HG02642 (cell line): ENCODE measurements around the gene LRRIQ1.
"Not testable (repeated sequence)": the region's sequence is repeated elsewhere in the genome, so short reads cannot be mapped to it uniquely, and the experiment has no call there.

Source experiments
- ATAC-seq: cut with Tn5 transposase; IDR thresholded peaks from one replicate; pipeline ENCODE4 v1.9.1; 2021; ENCODE audit warnings: mild to moderate bottlenecking; ENCODE audit not compliant: unreplicated experiment, poor library complexity

Gene LRRIQ1

DNA sequence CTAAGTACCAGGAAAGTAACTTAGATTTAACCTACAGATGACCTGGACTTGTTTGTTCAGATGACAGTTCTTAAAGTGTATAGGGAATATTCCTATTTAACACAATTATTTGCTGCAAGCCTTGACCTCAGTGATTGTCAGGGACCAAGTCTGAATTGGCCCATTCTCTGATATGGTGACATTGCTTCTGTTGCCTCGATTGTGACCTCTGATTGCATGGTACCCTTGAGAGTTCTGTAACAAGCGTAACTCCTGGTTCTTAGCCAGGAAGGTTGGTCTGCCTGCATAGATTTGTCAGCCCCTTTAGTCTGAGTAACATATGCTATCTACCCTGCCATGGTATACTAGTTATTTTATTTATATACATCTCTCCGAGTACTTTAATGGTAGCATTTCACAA is 150.1 kb downstream of the LRRIQ1 start:
- no peak for ATAC-seq

GRCh38 chr12:85188619-85189018 is 152.5 kb downstream of the LRRIQ1 start:
- no peak for ATAC-seq

- no peak for ATAC-seq
Measured at GRCh38 chr12:85190728-85191127, 154.6 kb downstream of the LRRIQ1 start.

DNA sequence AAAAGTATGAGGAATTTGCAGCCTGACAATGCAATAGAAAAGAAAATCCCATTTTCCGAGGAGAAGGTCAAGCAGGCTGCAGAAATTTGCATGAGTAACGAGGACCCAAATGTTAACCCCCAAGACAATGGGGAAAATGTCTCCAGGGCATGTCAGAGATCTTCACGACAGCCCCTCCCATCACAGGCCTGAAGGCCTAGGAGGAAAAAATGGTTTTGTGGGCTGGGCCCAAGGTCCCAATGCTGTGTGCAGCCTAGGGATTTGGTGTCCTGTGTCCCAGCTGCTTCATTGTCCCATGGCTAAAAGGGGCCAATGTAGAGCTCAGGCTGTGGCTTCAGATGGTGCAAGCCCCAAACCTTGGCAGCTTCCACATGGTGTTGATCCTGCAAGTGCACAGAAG is 167.7 kb downstream of the LRRIQ1 start:
- ATAC-seq, result not testable (repeated sequence)

- ATAC-seq, result no peak
Measured at GRCh38 chr12:85206543-85206942, 170.4 kb downstream of the LRRIQ1 start.

- ATAC-seq, result not testable (repeated sequence)
Measured at GRCh38 chr12:85224339-85224738, 188.2 kb downstream of the LRRIQ1 start.

DNA sequence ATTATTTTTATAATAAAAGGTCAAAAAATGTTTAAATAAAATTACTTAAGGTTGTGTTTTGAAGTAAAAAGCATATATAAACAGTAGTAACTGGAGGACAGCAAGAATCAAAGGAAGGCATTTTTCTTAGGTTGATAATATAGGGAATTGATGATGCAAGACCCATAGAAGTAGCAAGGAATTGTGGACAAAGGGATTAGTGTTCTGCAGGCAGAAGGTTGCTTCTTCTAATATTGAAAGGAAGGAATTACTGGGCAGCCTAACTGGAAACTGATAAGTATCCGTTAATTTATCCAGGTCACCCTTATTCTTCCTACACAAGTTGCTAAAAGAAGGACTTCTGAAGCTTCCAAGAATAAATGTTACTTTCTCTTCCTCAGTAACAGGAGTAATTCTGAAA is 189.3 kb downstream of the LRRIQ1 start:
- ATAC-seq, result no peak

GRCh38 chr12:85237327-85237726 is 201.2 kb downstream of the LRRIQ1 start:
- ATAC-seq, result no peak

GRCh38 chr12:85244561-85244960 is 208.4 kb downstream of the LRRIQ1 start:
- no peak for ATAC-seq

GRCh38 chr12:85253853-85254252 is 217.7 kb downstream of the LRRIQ1 start:
- no peak for ATAC-seq

DNA sequence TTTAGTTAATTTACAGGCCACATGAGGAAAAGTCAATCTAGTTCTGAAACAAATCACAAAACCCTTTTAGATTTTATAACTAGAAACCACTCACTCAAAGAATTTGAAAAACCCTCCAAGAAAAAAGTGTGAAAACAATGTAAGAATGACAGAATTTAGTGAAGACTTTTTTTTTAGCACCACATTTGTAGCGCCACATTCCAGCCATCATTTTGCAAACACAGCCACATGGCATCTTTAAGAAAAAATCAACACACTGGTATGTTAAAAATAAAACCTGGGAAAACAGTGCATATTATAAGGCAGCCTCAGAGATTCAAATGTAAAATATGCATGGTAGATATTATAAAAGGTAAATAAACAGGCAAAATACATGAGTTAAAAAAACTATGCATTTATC is 221.5 kb downstream of the LRRIQ1 start:
- no peak for ATAC-seq

GRCh38 chr12:85260447-85260846 is 224.3 kb downstream of the LRRIQ1 start:
- ATAC-seq, result no peak

DNA sequence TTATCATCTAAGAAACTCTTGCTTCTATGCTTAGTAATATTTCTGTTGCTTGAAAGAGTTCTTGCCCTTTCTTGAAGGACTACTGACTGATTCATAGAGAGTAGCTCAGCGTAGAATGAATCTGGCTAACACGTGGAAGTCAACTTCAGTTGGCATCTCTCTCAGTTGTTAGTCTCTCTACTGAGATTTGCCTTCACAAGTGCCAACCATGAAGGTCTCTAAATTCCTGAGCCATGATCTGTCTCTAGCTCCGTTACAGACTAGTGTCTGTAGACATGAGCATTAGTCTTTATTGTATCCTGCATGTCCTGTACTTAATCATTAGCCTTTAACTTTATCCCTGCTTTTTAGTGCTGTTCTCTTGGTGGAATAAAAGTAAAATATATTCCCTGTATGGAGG is 224.7 kb downstream of the LRRIQ1 start:
- no peak for ATAC-seq

DNA sequence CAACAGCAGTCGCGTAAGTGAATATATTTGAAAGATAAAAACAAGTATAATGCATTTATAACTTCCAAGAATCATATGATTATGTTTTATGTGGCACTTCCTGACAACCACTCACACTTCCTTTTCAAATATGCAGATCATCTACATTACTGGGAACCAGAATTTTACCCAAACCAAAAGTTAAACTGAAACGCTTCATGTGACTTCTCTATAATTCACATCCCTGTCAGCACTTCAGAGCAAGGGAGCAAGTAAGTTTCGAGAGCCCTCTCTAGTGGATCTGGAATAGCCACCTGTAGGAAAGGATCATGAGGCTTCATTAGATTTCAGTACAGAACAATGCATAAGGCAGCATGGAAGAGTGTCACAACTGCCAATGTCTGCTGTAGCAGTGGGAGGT is 230.2 kb downstream of the LRRIQ1 start:
- ATAC-seq, result no peak

DNA sequence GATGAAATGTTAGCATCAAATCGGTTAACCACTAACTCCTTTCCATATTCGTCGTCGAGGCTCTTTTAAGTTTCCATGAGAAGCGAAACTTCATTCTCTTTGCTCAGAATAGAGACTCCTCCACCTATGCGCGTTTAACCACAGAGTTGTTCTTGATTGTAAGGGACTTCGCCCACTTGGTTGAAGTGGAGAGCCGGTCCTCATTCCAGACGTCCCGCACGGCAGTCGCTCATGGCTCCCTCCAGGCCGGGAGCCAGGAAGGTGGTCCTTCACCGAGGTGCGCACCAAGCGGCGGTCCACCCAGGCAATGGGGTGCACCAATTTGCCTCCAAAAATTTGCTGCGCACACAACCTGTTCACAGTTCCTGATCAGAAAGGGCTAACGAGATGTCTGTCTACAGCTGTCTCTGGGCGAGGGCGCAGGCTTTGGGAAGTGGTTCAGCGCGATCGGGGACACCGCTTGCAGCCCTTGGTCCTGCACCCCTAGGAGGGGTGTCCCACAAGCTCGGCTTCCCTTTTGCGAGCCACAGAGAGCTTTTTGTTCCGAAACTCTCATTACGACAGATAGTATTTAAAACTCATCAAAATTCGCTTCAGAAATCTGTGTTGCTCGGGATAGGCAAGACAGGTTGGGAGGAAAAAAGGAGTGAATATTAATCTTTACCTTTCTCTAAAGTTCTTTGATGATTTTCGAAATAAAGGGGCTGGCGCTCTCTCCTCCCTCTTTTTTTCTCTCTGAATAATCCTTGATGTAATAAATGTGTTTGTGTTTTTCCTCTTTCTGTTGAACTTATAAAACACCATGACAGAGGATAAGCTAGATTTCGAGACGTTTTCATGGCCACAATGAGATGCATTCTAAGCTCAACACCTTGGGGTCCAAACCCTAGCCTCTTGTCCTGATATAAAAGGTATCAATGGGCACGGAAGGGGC is 237.5 kb downstream of the LRRIQ1 start:
- peak; percentile 67 for ATAC-seq

DNA sequence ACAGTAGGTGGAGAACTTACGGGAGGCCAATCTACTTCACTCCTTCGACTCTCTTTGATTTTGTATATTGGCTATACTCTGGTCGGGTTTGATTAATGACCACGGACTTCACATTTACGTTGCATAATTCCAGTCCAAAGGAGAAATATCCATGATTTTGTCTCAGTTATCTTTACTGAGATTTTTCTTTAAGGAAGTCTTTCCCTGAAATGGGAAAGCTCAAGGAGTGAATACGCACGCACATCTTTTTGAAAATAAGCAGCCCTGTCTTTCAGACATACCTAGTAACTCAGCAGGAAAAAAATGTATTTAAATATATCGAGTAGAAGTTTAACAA is 238.1 kb downstream of the LRRIQ1 start:
- ATAC-seq, result no peak

- ATAC-seq, result no peak
Measured at GRCh38 chr12:85275374-85275773, 239.2 kb downstream of the LRRIQ1 start.

DNA sequence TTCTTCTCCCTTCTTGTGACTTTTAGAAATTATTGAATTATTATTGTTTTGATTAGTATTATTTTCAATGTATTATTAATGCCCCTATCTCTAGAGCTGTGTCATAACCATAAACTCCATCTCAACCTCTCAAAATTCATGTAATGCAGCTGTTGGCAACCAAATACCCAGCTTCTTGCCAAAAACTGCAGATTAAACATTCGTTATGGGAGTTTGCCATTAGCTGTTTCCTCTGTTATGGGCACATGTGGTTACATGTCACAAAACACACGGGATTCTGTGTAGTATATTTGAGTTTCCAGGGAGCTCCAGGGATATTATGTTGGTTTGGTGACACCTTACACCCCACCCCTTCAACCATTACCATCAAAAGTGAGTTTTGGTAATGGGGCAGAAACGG is 241.0 kb downstream of the LRRIQ1 start:
- ATAC-seq, result no peak

DNA sequence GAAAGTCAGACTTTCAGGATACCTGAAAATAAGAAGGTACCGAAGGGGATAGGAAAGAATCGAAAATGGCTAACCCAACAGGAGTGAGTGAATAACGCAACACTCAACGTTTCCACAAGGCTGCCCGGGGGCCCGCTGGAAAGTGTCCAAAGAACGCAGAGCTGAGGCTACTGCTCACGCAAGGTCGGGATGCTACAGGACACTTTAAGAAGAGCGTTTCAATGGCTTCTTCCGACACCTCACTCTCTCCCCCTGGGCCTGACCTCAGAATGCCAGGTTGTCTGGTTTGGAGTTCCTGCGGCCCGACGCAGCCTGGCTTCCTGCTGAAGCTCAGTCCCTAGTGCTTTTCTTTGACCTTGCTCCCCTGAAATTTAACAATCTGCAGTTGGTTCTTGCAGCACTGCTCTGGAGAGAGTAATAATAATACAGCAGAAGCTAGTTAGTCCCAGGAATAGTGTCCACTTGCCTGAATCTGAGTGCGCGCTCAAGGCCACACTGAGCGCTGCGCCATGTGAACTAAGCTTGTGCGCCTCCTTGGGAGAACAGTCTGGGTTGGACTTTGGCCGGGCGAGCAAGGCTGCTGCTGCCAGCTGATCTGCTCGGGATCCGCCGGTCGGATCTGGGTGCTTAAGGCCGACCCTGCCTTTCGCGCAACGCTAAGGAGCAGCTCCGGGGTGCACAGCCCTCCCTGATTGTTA is 241.9 kb downstream of the LRRIQ1 start:
- no peak for ATAC-seq

GRCh38 chr12:85278598-85279448 is 242.7 kb downstream of the LRRIQ1 start:
- ATAC-seq, result no peak
